K562 (cell line): ENCODE data around the gene PIK3C2B. TPM values are rescaled to one million over a fixed set of nuclear protein-coding genes. Genes with fewer than 3 reads are reported as not detected.
A peak's percentile ranks its signal among the peaks of the same experiment; 100 is the strongest.

ENCODE experiments used
- ARNT ChIP-seq, 2 experiments: fragments of 450-650 bp; IDR thresholded peaks; 2 replicates each; pipeline ENCODE4 v1.6.1; 2016; ENCODE audit warnings: mild to moderate bottlenecking in 1 of 2
- ETS2 ChIP-seq: IDR thresholded peaks from 2 replicates; pipeline ENCODE4 v1.6.1; 2016; ENCODE audit warnings: borderline replicate concordance, missing genetic modification characterization, mild to moderate bottlenecking, moderate library complexity, missing compliant biosample characterization; ENCODE audit not compliant: poor library complexity, severe bottlenecking
- ETV5 ChIP-seq: sonication (generic); formaldehyde crosslinking; IDR thresholded peaks from 2 replicates; pipeline ENCODE4 v1.4.0; 2020; ENCODE audit warnings: low read depth, mild to moderate bottlenecking, missing genetic modification reagents
- FOXA3 ChIP-seq, 2 experiments: fragments of 450-650 bp in 1 of 2; sonication (generic) in 1 of 2; formaldehyde crosslinking; IDR thresholded peaks in 1 of 2; conservative IDR thresholded peaks in 1 of 2; 2 replicates each; pipeline versions ENCODE4 v1.4.0 to v1.8.0; 2020 to 2022; ENCODE audit warnings: mild to moderate bottlenecking in 2 of 2, missing genetic modification reagents in 1 of 2
- HDAC3 ChIP-seq: fragments of 450-650 bp; IDR thresholded peaks from 2 replicates; pipeline ENCODE4 v1.6.1; 2018; ENCODE audit warnings: borderline replicate concordance, mild to moderate bottlenecking, moderate library complexity; ENCODE audit not compliant: partially characterized antibody
- MIER1 ChIP-seq: fragments of 450-650 bp; IDR thresholded peaks from 2 replicates; pipeline ENCODE4 v1.6.1; 2016; ENCODE audit warnings: antibody characterized with exemption, mild to moderate bottlenecking, low read depth
- MLX ChIP-seq, 2 experiments: fragments of 450-650 bp in 1 of 2; sonication (generic) in 1 of 2; formaldehyde crosslinking; conservative IDR thresholded peaks; 2 replicates each; pipeline versions ENCODE4 v1.4.0 to v1.8.1; 2020 to 2022; ENCODE audit warnings: mild to moderate bottlenecking in 1 of 2, missing genetic modification reagents in 1 of 2
- MTF1 ChIP-seq: fragments of 250-450 bp; sonication (Bioruptor Pico); IDR thresholded peaks from 2 replicates; pipeline ENCODE4 v1.9.0; 2021; ENCODE audit warnings: moderate library complexity, mild to moderate bottlenecking, inconsistent platforms, borderline replicate concordance
- NCOA2 ChIP-seq, 2 experiments: fragments of 450-650 bp; IDR thresholded peaks; 2 replicates each; pipeline ENCODE4 v1.6.1; 2018; ENCODE audit warnings: mild to moderate bottlenecking in 2 of 2, moderate library complexity in 1 of 2; ENCODE audit not compliant: partially characterized antibody in 2 of 2
- NR0B1 ChIP-seq: fragments of 450-650 bp; IDR thresholded peaks from one replicate; pipeline ENCODE4 v1.6.1; 2018; ENCODE audit warnings: mild to moderate bottlenecking, moderate library complexity; ENCODE audit not compliant: partially characterized antibody
- SIRT6 ChIP-seq: IDR thresholded peaks from one replicate; pipeline ENCODE4 v1.6.1; 2012; ENCODE audit warnings: low read depth, mild to moderate bottlenecking, control low read depth, inconsistent platforms, low read length, moderate library complexity
- SNRNP70 ChIP-seq: fragments of 200-400 bp; formaldehyde crosslinking; optimal IDR thresholded peaks from 2 replicates; pipeline ENCODE3; 2017; ENCODE audit warnings: low read depth, low read length
- STAT5A ChIP-seq: IDR thresholded peaks from 2 replicates; pipeline ENCODE4 v1.6.1; 2012; ENCODE audit warnings: low read length, inconsistent platforms, borderline replicate concordance
- TRIM24 ChIP-seq, 2 experiments: fragments of 450-650 bp; IDR thresholded peaks; 2 replicates each; pipeline ENCODE4 v1.6.1; 2016
- ZBTB8A ChIP-seq: fragments of 450-650 bp; IDR thresholded peaks from 2 replicates; pipeline ENCODE4 v1.6.1; 2018; ENCODE audit warnings: mild to moderate bottlenecking, moderate library complexity; ENCODE audit not compliant: partially characterized antibody
- ZFP36 ChIP-seq: fragments of 150-350 bp; IDR thresholded peaks from 2 replicates; pipeline ENCODE4 v1.6.1; 2018; ENCODE audit warnings: low read length, low read depth; ENCODE audit not compliant: partially characterized antibody
- ZNF124 ChIP-seq: sonication (generic); formaldehyde crosslinking; IDR thresholded peaks from 2 replicates; pipeline ENCODE4 v1.8.1; 2022; ENCODE audit warnings: missing genetic modification reagents
- ZNF239 ChIP-seq: fragments of 250-450 bp; sonication (Bioruptor Pico); IDR thresholded peaks from 2 replicates; pipeline ENCODE4 v1.4.0; 2020; ENCODE audit warnings: mild to moderate bottlenecking
- polyA plus RNA-seq, 8 experiments: library from polyadenylated mRNA; depleted of rRNA in 4 of 8; stranded (reverse) in 5 of 8; unstranded in 3 of 8; fragments of >200 nt; fragmentation: Nextera tagmentation in 2 of 8; fragmentation: Illumina TruSeq in 1 of 8; extraction: Ambion mirVana in 2 of 8; extraction: Trizol in 1 of 8; gene quantifications; 2 replicates each; pipeline versions ENCODE4 v1.2.1 to v1.2.3, GENCODE V29; 2011 to 2014; ENCODE audit warnings: inconsistent platforms in 1 of 8, missing spikeins in 1 of 8
- total RNA-seq, 7 experiments: library from RNA; depleted of rRNA in 6 of 7; stranded (reverse); fragments of >200 nt in 6 of 7; fragmentation: Illumina TruSeq in 2 of 7; extraction: Trizol in 2 of 7; gene quantifications; 2 replicates each; pipeline versions ENCODE4 v1.2.1 to v1.2.3, GENCODE V29; 2011 to 2021; ENCODE audit warnings: low replicate concordance in 1 of 7
- TF ChIP-seq, protein P1 (sequence below): fragments of 150-350 bp; conservative IDR thresholded peaks from 2 replicates; pipeline ENCODE4 v1.6.1; 2014; ENCODE audit warnings: low read length
- TF ChIP-seq, protein P2 (sequence below): fragments of 450-650 bp; formaldehyde crosslinking; IDR thresholded peaks from 2 replicates; pipeline ENCODE4 v1.4.0; 2022; ENCODE audit warnings: missing genetic modification characterization

Gene PIK3C2B
- total and polyA plus RNA-seq, 9 of the 15 experiments (the other 6 are each of a cell fraction or from before 2014, with no cell fraction given): 0.10 to 2.9 (median 0.72) TPM

DNA sequence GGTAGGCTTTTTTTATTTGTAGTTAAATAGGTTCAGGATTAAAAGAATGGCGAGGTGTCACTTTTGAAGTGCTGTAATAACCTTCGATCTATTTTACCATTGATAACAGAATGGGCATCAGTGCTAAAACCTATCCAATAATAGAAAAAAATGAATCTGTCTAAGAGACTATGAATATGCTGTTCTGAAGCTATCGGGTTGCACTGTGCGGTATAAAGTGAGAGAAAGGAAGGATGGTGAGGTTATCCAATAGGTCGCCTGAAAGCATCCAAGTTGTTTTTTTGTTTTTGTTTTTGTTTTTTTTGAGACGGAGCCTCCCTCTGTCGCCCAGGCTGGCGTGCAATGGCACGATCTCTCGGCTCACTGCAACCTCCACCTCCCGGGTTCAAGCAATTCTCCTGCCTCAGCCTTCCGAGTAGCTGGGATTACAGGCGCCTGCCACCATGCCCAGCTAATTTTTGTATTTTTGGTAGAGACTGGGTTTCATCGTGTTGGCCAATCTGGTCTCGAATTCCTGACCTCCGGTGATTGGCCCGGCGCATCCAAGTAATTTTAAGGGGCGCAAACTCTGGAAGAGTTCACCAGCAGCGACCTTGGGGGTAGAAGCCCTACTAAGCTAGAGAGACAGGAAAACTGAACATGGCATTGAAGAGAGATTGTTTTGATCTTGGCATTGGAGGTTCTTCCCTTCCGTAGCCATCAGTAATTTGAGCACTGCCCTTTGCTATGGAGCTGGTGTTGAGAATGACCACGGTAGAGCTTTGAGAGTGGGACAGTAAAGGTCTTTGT, 12.9 kb upstream of the PIK3C2B start (continued):
- TF ChIP-seq, protein P1, sequence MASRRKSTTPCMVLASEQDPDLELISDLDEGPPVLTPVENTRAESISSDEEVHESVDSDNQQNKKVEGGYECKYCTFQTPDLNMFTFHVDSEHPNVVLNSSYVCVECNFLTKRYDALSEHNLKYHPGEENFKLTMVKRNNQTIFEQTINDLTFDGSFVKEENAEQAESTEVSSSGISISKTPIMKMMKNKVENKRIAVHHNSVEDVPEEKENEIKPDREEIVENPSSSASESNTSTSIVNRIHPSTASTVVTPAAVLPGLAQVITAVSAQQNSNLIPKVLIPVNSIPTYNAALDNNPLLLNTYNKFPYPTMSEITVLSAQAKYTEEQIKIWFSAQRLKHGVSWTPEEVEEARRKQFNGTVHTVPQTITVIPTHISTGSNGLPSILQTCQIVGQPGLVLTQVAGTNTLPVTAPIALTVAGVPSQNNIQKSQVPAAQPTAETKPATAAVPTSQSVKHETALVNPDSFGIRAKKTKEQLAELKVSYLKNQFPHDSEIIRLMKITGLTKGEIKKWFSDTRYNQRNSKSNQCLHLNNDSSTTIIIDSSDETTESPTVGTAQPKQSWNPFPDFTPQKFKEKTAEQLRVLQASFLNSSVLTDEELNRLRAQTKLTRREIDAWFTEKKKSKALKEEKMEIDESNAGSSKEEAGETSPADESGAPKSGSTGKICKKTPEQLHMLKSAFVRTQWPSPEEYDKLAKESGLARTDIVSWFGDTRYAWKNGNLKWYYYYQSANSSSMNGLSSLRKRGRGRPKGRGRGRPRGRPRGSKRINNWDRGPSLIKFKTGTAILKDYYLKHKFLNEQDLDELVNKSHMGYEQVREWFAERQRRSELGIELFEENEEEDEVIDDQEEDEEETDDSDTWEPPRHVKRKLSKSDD: no peak
- no peak for TF ChIP-seq MTF1 (CRISPR knock-in tag)
- no peak; a peak in 1 of 4 replicates for TF ChIP-seq ARNT (IDR thresholded peaks at IDR 0.05)
- TF ChIP-seq FOXA3 (CRISPR knock-in tag; conservative IDR thresholded peaks at IDR 0.05 in 1 of 2, IDR thresholded peaks at IDR 0.05 in 1 of 2): no peak
- no peak for TF ChIP-seq ETS2 (tag)
- TF ChIP-seq ZNF124: no peak
- no peak for TF ChIP-seq ZNF239
- TF ChIP-seq SIRT6: no peak
- TF ChIP-seq ZFP36: no peak
- no peak for TF ChIP-seq NCOA2 (IDR thresholded peaks at IDR 0.05; ENCODE audit: partially characterized antibody in 2 of 2)
- no peak; the same call in 1 of the 2 replicates for TF ChIP-seq MIER1
- TF ChIP-seq STAT5A: no peak
- peak in 1 of 2 experiments; percentile 7; a peak in 1 of 4 replicates for TF ChIP-seq MLX (CRISPR knock-in tag; conservative IDR thresholded peaks at IDR 0.05)
- TF ChIP-seq NR0B1: no peak
- no peak for TF ChIP-seq ZBTB8A
- peak; percentile 35; the same call in 1 of the 2 replicates for TF ChIP-seq ETV5 (CRISPR knock-in tag)
- TF ChIP-seq TRIM24 (IDR thresholded peaks at IDR 0.05): 0 out of 4 replicates have a peak, but pooled peaks of 1 of the 2 experiments have one; percentile 6
- TF ChIP-seq HDAC3: no peak
- TF ChIP-seq, protein P2, sequence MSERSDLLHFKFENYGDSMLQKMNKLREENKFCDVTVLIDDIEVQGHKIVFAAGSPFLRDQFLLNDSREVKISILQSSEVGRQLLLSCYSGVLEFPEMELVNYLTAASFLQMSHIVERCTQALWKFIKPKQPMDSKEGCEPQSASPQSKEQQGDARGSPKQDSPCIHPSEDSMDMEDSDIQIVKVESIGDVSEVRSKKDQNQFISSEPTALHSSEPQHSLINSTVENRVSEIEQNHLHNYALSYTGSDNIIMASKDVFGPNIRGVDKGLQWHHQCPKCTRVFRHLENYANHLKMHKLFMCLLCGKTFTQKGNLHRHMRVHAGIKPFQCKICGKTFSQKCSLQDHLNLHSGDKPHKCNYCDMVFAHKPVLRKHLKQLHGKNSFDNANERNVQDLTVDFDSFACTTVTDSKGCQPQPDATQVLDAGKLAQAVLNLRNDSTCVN (CRISPR knock-in tag): peak; percentile 82; the same call in 1 of the 2 replicates
- no peak for TF ChIP-seq SNRNP70
